LNCAP (cell line): ENCODE data around the gene HPS1.

Experiments
- TF ChIP-seq, protein P1 (sequence below): fragments of 450-650 bp; IDR thresholded peaks from 2 replicates; pipeline ENCODE4 v1.5.1; 2017; ENCODE audit warnings: mild to moderate bottlenecking

The HPS1 gene

DNA sequence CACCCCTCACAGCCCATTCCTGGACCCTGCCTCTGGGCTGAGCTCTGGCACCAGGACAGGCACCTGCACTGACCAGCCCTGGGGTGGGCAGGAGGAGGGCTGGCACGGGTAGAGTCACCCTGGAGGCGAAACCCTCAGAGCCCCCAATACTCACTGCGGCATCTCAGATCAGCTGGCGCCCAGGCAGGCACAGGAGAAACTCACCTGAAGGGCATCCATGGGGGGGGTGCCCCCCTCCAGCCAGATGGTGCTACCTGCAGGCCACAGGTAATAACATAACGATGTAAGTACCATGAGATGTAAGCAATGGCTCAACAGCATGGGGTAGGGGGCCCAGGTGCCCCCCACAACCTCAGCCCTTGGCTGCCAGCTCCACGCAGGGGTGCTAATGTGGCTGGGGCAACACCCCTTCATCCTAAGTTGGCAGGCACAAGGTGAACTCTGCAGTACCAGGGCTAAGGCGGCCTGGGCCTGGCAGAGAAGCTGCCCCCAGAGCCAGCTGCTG is 19.7 kb downstream of the HPS1 start:
- TF ChIP-seq, protein P1, sequence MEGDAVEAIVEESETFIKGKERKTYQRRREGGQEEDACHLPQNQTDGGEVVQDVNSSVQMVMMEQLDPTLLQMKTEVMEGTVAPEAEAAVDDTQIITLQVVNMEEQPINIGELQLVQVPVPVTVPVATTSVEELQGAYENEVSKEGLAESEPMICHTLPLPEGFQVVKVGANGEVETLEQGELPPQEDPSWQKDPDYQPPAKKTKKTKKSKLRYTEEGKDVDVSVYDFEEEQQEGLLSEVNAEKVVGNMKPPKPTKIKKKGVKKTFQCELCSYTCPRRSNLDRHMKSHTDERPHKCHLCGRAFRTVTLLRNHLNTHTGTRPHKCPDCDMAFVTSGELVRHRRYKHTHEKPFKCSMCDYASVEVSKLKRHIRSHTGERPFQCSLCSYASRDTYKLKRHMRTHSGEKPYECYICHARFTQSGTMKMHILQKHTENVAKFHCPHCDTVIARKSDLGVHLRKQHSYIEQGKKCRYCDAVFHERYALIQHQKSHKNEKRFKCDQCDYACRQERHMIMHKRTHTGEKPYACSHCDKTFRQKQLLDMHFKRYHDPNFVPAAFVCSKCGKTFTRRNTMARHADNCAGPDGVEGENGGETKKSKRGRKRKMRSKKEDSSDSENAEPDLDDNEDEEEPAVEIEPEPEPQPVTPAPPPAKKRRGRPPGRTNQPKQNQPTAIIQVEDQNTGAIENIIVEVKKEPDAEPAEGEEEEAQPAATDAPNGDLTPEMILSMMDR: no peak

DNA sequence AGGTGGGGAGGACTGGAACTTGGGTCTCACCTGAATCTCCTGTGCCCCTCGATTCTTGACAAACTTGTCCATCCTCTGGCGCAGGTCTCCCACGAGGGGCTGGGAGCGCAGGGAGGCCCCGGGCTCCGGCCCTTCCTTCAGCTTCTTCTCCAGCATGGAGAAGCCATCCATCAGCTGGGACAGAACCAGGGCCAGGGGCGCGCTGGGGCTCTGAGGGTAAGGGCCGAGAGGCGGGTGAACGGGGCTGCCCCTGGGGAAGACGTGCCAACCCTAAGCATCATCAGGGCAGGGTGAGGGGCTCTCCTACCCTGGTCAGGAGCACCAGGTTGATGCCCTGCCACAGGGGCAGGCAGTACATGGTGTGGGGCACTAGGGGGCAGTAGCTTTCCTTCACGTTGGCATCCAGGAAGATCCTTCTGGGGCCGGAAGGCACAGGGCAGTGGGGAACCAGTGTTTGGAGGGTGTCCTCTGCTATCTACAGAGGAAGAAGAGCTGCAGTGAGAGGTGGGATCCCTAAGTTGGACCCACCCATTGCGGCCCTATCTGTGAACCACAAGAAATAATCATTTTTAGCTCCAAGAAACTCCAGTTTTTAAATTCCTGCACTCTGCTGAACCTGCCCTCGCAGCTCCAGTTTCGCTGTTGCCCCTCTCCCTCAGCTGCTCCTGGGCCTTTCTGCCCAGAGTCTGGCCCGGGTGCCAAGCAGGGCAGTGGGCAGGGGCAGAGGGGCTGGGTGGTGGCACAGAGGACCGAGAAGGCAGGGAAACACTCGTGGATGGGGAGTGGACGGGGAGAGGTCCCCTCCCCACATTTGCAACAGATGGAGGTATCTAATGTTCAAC is 21.0 kb downstream of the HPS1 start:
- TF ChIP-seq, protein P1: peak; percentile 86

DNA sequence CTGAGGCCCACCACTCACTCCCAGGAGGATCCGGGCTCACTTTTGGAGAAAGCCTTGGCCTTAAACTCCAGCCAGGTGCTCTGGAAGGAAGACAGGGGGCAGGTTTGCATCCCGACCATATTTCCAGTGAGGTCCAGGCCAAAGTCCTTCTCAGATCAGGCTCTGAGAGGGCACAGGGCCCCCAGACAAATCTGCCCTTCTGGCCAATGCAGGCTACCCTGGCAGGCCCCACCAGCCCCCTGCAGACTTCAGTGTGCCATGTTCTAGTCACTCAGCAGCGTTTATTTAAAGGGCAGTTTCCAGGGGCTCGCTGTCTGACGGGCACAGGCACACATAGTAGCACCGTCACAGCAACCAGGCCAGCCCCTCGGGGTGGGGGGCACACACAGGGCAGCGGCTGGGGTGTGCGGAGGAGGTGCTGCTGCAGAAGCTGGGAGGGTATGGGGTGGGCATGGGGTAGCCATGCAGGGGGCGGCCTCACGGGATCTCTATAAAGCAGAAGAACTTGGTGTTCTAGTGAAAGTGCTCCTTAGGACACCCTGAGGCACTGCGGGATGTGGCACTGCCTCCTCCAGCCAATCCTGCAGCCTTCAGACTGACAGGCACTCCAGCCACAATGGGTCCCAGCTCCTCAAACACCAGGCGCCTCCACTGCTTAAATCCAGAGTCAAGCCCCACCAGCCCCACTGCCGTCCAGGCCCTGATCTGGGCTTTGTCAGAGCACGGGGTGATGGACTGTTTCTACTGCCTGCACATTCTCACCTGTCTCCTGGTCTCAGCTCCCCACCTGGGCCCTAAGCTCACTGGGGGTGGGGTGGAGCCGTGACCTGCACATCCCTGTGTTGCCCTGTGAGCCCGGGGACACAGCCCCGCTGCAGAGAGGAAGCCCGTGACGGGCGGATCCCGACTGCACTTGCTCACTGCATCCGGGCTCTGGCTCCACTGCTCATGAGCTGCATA is 22.2 kb downstream of the HPS1 start:
- TF ChIP-seq, protein P1: no peak

DNA sequence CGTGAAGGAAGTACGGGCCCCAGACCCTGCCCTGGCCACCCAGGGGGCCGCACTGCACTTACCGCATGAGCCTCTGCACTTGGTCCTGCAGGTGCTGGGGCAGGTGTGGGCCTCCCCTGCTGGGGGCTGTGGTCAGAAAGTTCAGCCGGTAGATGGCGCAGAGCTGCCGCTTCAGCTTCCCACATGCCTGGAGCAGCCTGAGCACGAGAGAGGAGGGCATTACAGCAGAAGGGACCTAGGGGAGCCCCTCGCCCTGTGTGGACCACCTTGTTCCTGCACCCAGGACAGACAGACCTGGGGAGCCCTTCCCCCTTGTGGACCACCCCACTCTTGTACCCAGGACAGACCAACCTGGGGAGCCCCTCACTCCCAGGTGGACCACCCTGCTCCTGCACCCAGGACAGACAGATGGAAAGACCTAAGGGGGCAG is 23.0 kb downstream of the HPS1 start:
- TF ChIP-seq, protein P1: peak; percentile 54

DNA sequence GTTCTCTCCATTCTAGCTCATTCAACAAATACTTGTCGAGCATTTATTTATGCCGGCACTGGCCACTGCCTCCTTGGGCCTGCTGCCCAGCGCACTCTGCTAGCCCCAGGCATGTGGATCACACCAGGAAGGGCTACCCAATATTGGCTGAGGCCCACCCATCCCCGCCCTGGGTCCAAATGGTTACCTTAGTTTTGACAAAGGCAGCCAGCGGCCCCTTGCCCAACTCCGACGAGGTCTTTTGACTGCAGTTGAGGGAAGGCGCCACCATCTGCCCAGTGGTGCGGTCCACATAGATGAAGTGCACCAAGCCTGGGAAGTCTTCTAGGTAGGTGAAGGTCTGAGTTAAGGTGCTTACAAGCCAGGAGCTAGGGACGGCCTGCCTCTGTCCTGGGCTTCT is 24.6 kb downstream of the HPS1 start:
- TF ChIP-seq, protein P1: no peak

DNA sequence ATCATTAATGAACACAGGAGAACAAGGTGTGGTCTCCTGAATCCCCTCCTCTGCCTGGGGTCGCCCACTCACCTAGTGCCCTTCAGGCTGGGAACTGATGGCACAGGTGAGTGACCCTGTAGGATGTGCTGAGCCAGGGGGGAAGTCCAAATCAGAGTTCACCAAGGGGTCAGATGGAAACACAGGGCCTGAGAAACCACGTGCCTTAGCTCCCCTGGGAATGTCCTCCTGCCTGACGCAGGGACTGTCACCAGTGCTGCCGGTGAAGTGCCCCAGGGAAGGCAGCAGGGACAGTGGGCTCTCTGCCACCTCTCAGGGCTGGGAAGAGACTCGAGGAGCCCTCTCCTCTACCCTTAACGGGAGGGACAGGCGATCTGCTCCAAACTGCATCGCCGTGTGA is 25.9 kb downstream of the HPS1 start:
- TF ChIP-seq, protein P1: no peak

DNA sequence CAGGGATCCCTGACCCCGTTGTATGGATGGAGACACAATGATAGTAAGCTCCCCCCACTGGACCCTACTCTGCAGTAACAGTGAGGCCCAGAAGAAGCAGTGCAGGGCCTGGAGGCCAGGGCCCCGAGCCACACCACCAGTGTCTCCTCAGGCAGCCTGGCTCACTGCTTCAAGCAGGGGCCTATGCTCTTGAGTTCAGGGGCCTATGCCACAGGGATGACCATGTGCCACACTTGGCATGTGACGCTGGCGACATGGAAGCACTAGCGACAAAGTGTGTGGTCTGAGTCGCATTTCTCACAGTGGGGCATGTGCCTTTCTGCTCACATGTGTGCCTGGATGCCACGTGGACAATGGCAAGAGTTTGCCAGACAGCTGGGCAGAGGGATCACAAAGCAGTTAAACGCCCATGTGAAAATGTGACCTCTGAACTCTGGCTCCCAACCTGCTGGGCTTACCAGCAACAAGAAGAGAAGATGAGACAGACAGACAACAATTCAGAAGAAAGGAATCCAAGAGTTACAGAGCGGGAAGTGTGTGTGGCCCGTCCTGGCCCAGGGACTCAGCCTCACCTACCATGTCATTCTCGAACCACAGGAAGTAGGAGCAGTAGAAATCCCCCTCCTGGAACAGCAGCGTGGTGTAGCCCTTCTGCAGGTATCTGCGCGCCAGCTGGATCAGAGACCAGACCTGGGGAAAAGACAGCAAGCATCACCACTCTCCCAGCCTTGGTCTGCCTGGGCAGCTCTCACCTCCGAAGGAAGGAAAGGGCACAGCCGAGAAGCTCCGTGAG is 27.1 kb downstream of the HPS1 start:
- TF ChIP-seq, protein P1: no peak
